GM12801 (cell line): Measurements from ENCODE around the gene ELMO1.

Experiments
- CTCF ChIP-seq: IDR thresholded peaks from one replicate; pipeline ENCODE4 v1.5.1; 2011; ENCODE audit warnings: control low read depth; ENCODE audit not compliant: insufficient read length; ENCODE audit errors: extremely low read depth

ELMO1 gene

GRCh38 chr7:36887969-36888368 is 560.7 kb downstream of the ELMO1 start:
- TF ChIP-seq CTCF: no peak

- no peak for TF ChIP-seq CTCF
Observed at GRCh38 chr7:36887233-36887632, 561.4 kb downstream of the ELMO1 start.

- TF ChIP-seq CTCF: no peak
Observed at GRCh38 chr7:36884910-36885309, 563.8 kb downstream of the ELMO1 start.

GRCh38 chr7:36884351-36884750 is 564.3 kb downstream of the ELMO1 start:
- TF ChIP-seq CTCF: no peak

- no peak for TF ChIP-seq CTCF
Observed at GRCh38 chr7:36881233-36881874, 567.3 kb downstream of the ELMO1 start.

GRCh38 chr7:36880108-36880507 is 568.6 kb downstream of the ELMO1 start:
- TF ChIP-seq CTCF: no peak

GRCh38 chr7:36879021-36879420 is 569.6 kb downstream of the ELMO1 start:
- TF ChIP-seq CTCF: no peak
